Suprapubic skin (tissue), 3 donors: ENCODE data around the gene FRMPD2.

ENCODE experiments used
- CTCF ChIP-seq, 2 donors: fragments of 200-600 bp in 1 of 2; fragments of 450-650 bp in 1 of 2; sonication (generic) in 1 of 2; IDR thresholded peaks; one replicate each; pipeline ENCODE4 v1.5.1; 2016 to 2019; ENCODE audit warnings: antibody characterized with exemption in 2 of 2, mild to moderate bottlenecking in 1 of 2, moderate library complexity in 1 of 2
- EP300 ChIP-seq: sonication (generic); formaldehyde crosslinking; IDR thresholded peaks from one replicate; pipeline ENCODE4 v1.6.1; 2017; ENCODE audit warnings: antibody characterized with exemption
- POLR2A ChIP-seq, 2 donors: fragments of 450-650 bp; IDR thresholded peaks; one replicate each; pipeline ENCODE4 v1.6.1; 2017; ENCODE audit warnings: antibody characterized with exemption in 2 of 2, mild to moderate bottlenecking in 2 of 2, moderate library complexity in 2 of 2

- TF ChIP-seq CTCF (IDR thresholded peaks at IDR 0.05), result no peak
- no peak for TF ChIP-seq POLR2A (IDR thresholded peaks at IDR 0.05)
- no peak for TF ChIP-seq EP300
Observed at GRCh38 chr10:48234295-48234694, 40.2 kb downstream of the FRMPD2 start.
